HPDE6-E6E7 (cell line): ENCODE results near the gene PRX.
"Not testable (repeated sequence)": the region's sequence is repeated elsewhere in the genome, so short reads cannot be mapped to it uniquely, and the experiment has no call there.

ENCODE experiments used
- DNase-seq: peaks from one replicate; pipeline ENCODE4 v3.0.0; 2011; ENCODE audit warnings: missing footprints; ENCODE audit errors: extremely low spot score

The PRX gene

GRCh38 chr19:40392123-40392522, 21.1 kb downstream of the PRX start:
- DNase-seq = no peak

GRCh38 chr19:40390084-40390742, 23.0 kb downstream of the PRX start, which contains the start of gene HIPK4:
HIPK4 (minus strand) TSS chr19:40390181; CDS start chr19:40389902, 279 bp downstream.
- DNase-seq = no peak

- DNase-seq = no peak
Measured at GRCh38 chr19:40389404-40390083, 23.6 kb downstream of the PRX start.

GRCh38 chr19:40388481-40388880, 24.7 kb downstream of the PRX start:
- DNase-seq = no peak

- DNase-seq = no peak
Measured at GRCh38 chr19:40387155-40387554, 26.0 kb downstream of the PRX start.

- no peak for DNase-seq
Measured at GRCh38 chr19:40383668-40384248, 29.4 kb downstream of the PRX start.

GRCh38 chr19:40381321-40381720, 31.9 kb downstream of the PRX start:
- no peak for DNase-seq

GRCh38 chr19:40380199-40381037, 32.8 kb downstream of the PRX start:
- no peak for DNase-seq

- DNase-seq = no peak
Measured at GRCh38 chr19:40379446-40380198, 33.6 kb downstream of the PRX start.

GRCh38 chr19:40378509-40378908, 34.7 kb downstream of the PRX start:
- no peak for DNase-seq

GRCh38 chr19:40377876-40378385, 35.2 kb downstream of the PRX start:
- DNase-seq = no peak

GRCh38 chr19:40376286-40376862, 36.8 kb downstream of the PRX start:
- no peak for DNase-seq

GRCh38 chr19:40374084-40374483, 39.1 kb downstream of the PRX start:
- no peak for DNase-seq

- no peak for DNase-seq
Measured at GRCh38 chr19:40371802-40372122, 41.4 kb downstream of the PRX start.

- DNase-seq = no peak
Measured at GRCh38 chr19:40370997-40371801, 42.0 kb downstream of the PRX start.

GRCh38 chr19:40370253-40370652, 42.9 kb downstream of the PRX start:
- not testable (repeated sequence) for DNase-seq

- no peak for DNase-seq
Measured at GRCh38 chr19:40369797-40370196, 43.4 kb downstream of the PRX start.

- DNase-seq = no peak
Measured at GRCh38 chr19:40367577-40368434, 45.4 kb downstream of the PRX start.
